ENCODE measurements around the gene FRG2.
"Not testable (repeated sequence)": the region's sequence is repeated elsewhere in the genome, so short reads cannot be mapped to it uniquely, and the experiment has no call there.

DNA sequence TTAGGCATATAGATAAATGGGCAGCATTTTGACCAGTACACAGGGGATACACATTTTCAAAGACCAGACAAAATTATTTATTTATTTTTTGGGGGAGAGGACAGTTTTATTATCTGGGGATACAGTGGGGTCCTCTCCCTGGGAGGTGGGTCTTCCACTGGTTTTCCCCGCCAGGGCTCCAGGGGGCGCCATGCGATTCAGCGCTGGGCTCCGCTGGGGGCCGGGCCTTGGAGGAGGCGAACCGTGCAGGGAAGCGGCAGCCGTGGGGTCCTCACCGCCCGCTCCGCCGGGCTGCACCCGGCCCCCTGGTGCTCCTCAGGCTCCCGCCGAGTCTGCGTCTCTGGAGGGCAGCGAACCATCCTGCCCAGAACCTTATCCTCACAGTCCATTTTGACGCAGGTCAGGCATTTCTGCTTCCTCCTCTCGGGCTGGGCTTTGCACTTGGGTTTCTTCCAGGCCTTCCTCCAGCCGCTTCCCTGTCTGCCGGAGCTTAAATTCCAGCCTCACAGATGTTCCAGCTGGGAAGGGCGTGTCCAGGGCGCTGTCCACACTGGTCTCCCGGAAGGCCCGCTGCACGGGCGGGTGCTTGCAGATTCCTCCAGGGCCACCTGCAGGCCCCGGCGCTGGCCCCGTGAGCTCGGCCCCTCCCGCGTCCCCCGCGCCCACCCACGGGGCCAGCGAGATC is 10.8 kb upstream of the FRG2 start:
- not testable (repeated sequence) for TF ChIP-seq POLR2AphosphoS5, POLR2A (IDR thresholded peaks at IDR 0.05)
- TF ChIP-seq, protein P1, sequence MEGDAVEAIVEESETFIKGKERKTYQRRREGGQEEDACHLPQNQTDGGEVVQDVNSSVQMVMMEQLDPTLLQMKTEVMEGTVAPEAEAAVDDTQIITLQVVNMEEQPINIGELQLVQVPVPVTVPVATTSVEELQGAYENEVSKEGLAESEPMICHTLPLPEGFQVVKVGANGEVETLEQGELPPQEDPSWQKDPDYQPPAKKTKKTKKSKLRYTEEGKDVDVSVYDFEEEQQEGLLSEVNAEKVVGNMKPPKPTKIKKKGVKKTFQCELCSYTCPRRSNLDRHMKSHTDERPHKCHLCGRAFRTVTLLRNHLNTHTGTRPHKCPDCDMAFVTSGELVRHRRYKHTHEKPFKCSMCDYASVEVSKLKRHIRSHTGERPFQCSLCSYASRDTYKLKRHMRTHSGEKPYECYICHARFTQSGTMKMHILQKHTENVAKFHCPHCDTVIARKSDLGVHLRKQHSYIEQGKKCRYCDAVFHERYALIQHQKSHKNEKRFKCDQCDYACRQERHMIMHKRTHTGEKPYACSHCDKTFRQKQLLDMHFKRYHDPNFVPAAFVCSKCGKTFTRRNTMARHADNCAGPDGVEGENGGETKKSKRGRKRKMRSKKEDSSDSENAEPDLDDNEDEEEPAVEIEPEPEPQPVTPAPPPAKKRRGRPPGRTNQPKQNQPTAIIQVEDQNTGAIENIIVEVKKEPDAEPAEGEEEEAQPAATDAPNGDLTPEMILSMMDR (IDR thresholded peaks at IDR 0.05) = not testable (repeated sequence)
